ENCODE measurements around the gene SLC16A7. TPM values are rescaled to one million over a fixed set of nuclear protein-coding genes. Genes with fewer than 3 reads are reported as not detected.

Gene SLC16A7
- total and polyA plus RNA-seq, 5 donors from 2014 or later, result 20.8 to 38.5 (median 24.1) TPM

- H3K36me3 ChIP-seq (ENCODE audit: control insufficient read depth, insufficient read depth, low read length), result no peaks in the 10 kb centered on the region
- Mint-ChIP-seq H3K4me1 (peaks cover 0 to 4% (median 0%) of the 10 kb centered on the region in 4 donors), H3K27ac (peak overlapping the region in 1 of 3 donors; percentile 82), H3K4me3 (no peak overlapping the region), H3K9me3 (peaks cover 0 to 5% (median 0%) of the 10 kb centered on the region in 7 donors), H3K36me3 (peaks cover 31% of the 10 kb centered on the region), H3K27me3 (no peaks in the 10 kb centered on the region)
- no peaks in the 10 kb centered on the region for H3K27me3 ChIP-seq (ENCODE audit: control insufficient read depth, insufficient read depth, low read length)
- no peaks in the 10 kb centered on the region for H3K9me3 ChIP-seq (ENCODE audit: control insufficient read depth in 2 of 2, low read length in 2 of 2)
- no peaks in the 10 kb centered on the region for H3K4me1 ChIP-seq (ENCODE audit: control insufficient read depth, insufficient read depth, low read length, poor library complexity, severe bottlenecking)
- H3K4me3 ChIP-seq (ENCODE audit: low read depth, low read length), result no peak overlapping the region
- H3K27ac ChIP-seq (ENCODE audit: insufficient read depth, low read length, poor library complexity, severe bottlenecking), result no peak overlapping the region
- no peak for ATAC-seq (ENCODE audit: low read depth in 2 of 2)
- peak in 1 of 3 donors; percentile 23 for DNase-seq
Observed at GRCh38 chr12:59780605-59781135, 184.8 kb downstream of the SLC16A7 start.

- ATAC-seq (ENCODE audit: low read depth in 2 of 2) (no peak), DNase-seq (no peak)
- H3K36me3 Mint-ChIP-seq, result peaks cover 9% of the 10 kb centered on the region
- Histone ChIP-seq H3K4me1 (ENCODE audit: control insufficient read depth, insufficient read depth, low read length, poor library complexity, severe bottlenecking) (no peaks in the 10 kb centered on the region), H3K27ac (ENCODE audit: insufficient read depth, low read length, poor library complexity, severe bottlenecking) (no peak overlapping the region), H3K9me3 (ENCODE audit: control insufficient read depth in 2 of 2, low read length in 2 of 2) (peaks cover 0 to 6% of the 10 kb centered on the region in 2 experiments), H3K4me3 (ENCODE audit: low read depth, low read length) (no peak overlapping the region), H3K36me3 (ENCODE audit: control insufficient read depth, insufficient read depth, low read length) (no peaks in the 10 kb centered on the region), H3K27me3 (ENCODE audit: control insufficient read depth, insufficient read depth, low read length) (no peaks in the 10 kb centered on the region)
- H3K27me3 Mint-ChIP-seq, result no peaks in the 10 kb centered on the region
- peaks cover 0 to 9% (median 1%) of the 10 kb centered on the region in 7 donors for H3K9me3 Mint-ChIP-seq
- H3K4me3 Mint-ChIP-seq, result no peak overlapping the region
- H3K27ac Mint-ChIP-seq, result no peak overlapping the region
- H3K4me1 Mint-ChIP-seq, result no peaks in the 10 kb centered on the region
Observed at GRCh38 chr12:59787610-59788009, 191.8 kb downstream of the SLC16A7 start.

GRCh38 chr12:59792647-59793046, 196.8 kb downstream of the SLC16A7 start:
- Mint-ChIP-seq H3K4me1 (no peaks in the 10 kb centered on the region), H3K36me3 (peaks cover 13% of the 10 kb centered on the region), H3K4me3 (no peak overlapping the region), H3K9me3 (peaks cover 0 to 39% (median 8%) of the 10 kb centered on the region in 7 donors), H3K27ac (no peak overlapping the region), H3K27me3 (no peaks in the 10 kb centered on the region)
- H3K9me3 ChIP-seq (ENCODE audit: control insufficient read depth in 2 of 2, low read length in 2 of 2), result peaks cover 3 to 19% of the 10 kb centered on the region in 2 experiments
- no peak overlapping the region for H3K27ac ChIP-seq (ENCODE audit: insufficient read depth, low read length, poor library complexity, severe bottlenecking)
- H3K27me3 ChIP-seq (ENCODE audit: control insufficient read depth, insufficient read depth, low read length), result no peaks in the 10 kb centered on the region
- H3K36me3 ChIP-seq (ENCODE audit: control insufficient read depth, insufficient read depth, low read length), result peaks cover 2% of the 10 kb centered on the region
- DNase-seq, result no peak
- H3K4me1 ChIP-seq (ENCODE audit: control insufficient read depth, insufficient read depth, low read length, poor library complexity, severe bottlenecking), result no peaks in the 10 kb centered on the region
- no peak overlapping the region for H3K4me3 ChIP-seq (ENCODE audit: low read depth, low read length)
- ATAC-seq (ENCODE audit: low read depth in 2 of 2), result no peak

DNA sequence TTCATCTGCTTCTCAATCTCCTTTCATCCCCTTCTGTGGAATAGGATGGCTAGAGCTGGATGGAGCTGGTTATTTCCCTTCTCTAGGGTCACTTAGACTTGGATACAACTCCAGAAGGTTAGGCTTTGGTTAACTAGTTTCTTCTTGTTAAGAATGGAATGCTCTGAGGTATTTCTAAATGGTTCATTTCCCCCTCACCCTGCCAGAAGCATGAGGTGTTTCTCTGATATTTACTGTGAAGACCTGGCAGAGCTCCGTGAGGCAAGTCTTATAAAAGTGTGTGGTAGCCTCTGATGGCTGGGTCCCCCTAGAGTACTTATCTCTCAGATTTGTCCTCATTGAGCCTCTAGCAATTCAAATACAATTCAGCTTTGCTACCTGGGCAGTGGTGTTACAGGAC, 207.9 kb downstream of the SLC16A7 start:
- Mint-ChIP-seq H3K36me3 (no peaks in the 10 kb centered on the region), H3K27me3 (peaks cover 10% of the 10 kb centered on the region), H3K4me1 (peaks cover 0 to 4% (median 0%) of the 10 kb centered on the region in 4 donors), H3K9me3 (peaks cover 3 to 25% (median 7%) of the 10 kb centered on the region in 7 donors), H3K27ac (no peak overlapping the region), H3K4me3 (peak overlapping the region in 1 of 4 donors; percentile 55)
- Histone ChIP-seq H3K27me3 (ENCODE audit: control insufficient read depth, insufficient read depth, low read length) (no peaks in the 10 kb centered on the region), H3K36me3 (ENCODE audit: control insufficient read depth, insufficient read depth, low read length) (no peaks in the 10 kb centered on the region), H3K4me3 (ENCODE audit: low read depth, low read length) (no peak overlapping the region), H3K27ac (ENCODE audit: insufficient read depth, low read length, poor library complexity, severe bottlenecking) (no peak overlapping the region), H3K4me1 (ENCODE audit: control insufficient read depth, insufficient read depth, low read length, poor library complexity, severe bottlenecking) (no peaks in the 10 kb centered on the region), H3K9me3 (ENCODE audit: control insufficient read depth in 2 of 2, low read length in 2 of 2) (peaks cover 7 to 11% of the 10 kb centered on the region in 2 experiments)
- ATAC-seq (ENCODE audit: low read depth in 2 of 2), result no peak
- no peak for DNase-seq

- no peaks in the 10 kb centered on the region for H3K4me1 ChIP-seq (ENCODE audit: control insufficient read depth, insufficient read depth, low read length, poor library complexity, severe bottlenecking)
- Mint-ChIP-seq H3K27me3 (peaks cover 6% of the 10 kb centered on the region), H3K4me3 (no peak overlapping the region), H3K9me3 (no peaks in the 10 kb centered on the region), H3K4me1 (peaks cover 0 to 4% (median 0%) of the 10 kb centered on the region in 4 donors), H3K27ac (no peak overlapping the region), H3K36me3 (no peaks in the 10 kb centered on the region)
- no peak overlapping the region for H3K4me3 ChIP-seq (ENCODE audit: low read depth, low read length)
- H3K27me3 ChIP-seq (ENCODE audit: control insufficient read depth, insufficient read depth, low read length), result no peaks in the 10 kb centered on the region
- no peak overlapping the region for H3K27ac ChIP-seq (ENCODE audit: insufficient read depth, low read length, poor library complexity, severe bottlenecking)
- DNase-seq (peak in 2 of 3 donors; percentile 38 to 39), ATAC-seq (ENCODE audit: low read depth in 2 of 2) (peak in 1 of 2 donors; percentile 53)
- H3K36me3 ChIP-seq (ENCODE audit: control insufficient read depth, insufficient read depth, low read length), result no peaks in the 10 kb centered on the region
- H3K9me3 ChIP-seq (ENCODE audit: control insufficient read depth in 2 of 2, low read length in 2 of 2), result no peaks in the 10 kb centered on the region
Observed at GRCh38 chr12:59808317-59808910, 212.6 kb downstream of the SLC16A7 start.

GRCh38 chr12:59811991-59812390, 216.2 kb downstream of the SLC16A7 start:
- Histone ChIP-seq H3K4me3 (ENCODE audit: low read depth, low read length) (no peak overlapping the region), H3K4me1 (ENCODE audit: control insufficient read depth, insufficient read depth, low read length, poor library complexity, severe bottlenecking) (no peaks in the 10 kb centered on the region), H3K27ac (ENCODE audit: insufficient read depth, low read length, poor library complexity, severe bottlenecking) (no peak overlapping the region), H3K36me3 (ENCODE audit: control insufficient read depth, insufficient read depth, low read length) (no peaks in the 10 kb centered on the region), H3K9me3 (ENCODE audit: control insufficient read depth in 2 of 2, low read length in 2 of 2) (no peaks in the 10 kb centered on the region), H3K27me3 (ENCODE audit: control insufficient read depth, insufficient read depth, low read length) (no peaks in the 10 kb centered on the region)
- H3K36me3 Mint-ChIP-seq, result no peaks in the 10 kb centered on the region
- H3K27ac Mint-ChIP-seq, result no peak overlapping the region
- no peak overlapping the region for H3K4me3 Mint-ChIP-seq
- peaks cover 0 to 2% (median 0%) of the 10 kb centered on the region in 7 donors for H3K9me3 Mint-ChIP-seq
- peaks cover 6% of the 10 kb centered on the region for H3K27me3 Mint-ChIP-seq
- DNase-seq, result no peak
- no peak for ATAC-seq (ENCODE audit: low read depth in 2 of 2)
- peaks cover 0 to 2% (median 0%) of the 10 kb centered on the region in 4 donors for H3K4me1 Mint-ChIP-seq

- no peaks in the 10 kb centered on the region for H3K36me3 Mint-ChIP-seq
- H3K9me3 Mint-ChIP-seq, result peaks cover 0 to 3% (median 0%) of the 10 kb centered on the region in 7 donors
- no peak overlapping the region for H3K27ac Mint-ChIP-seq
- H3K4me1 ChIP-seq (ENCODE audit: control insufficient read depth, insufficient read depth, low read length, poor library complexity, severe bottlenecking), result no peaks in the 10 kb centered on the region
- no peak overlapping the region for H3K27ac ChIP-seq (ENCODE audit: insufficient read depth, low read length, poor library complexity, severe bottlenecking)
- H3K27me3 ChIP-seq (ENCODE audit: control insufficient read depth, insufficient read depth, low read length), result no peaks in the 10 kb centered on the region
- no peak for DNase-seq
- ATAC-seq (ENCODE audit: low read depth in 2 of 2), result no peak
- no peaks in the 10 kb centered on the region for H3K36me3 ChIP-seq (ENCODE audit: control insufficient read depth, insufficient read depth, low read length)
- H3K4me1 Mint-ChIP-seq, result peaks cover 0 to 2% (median 0%) of the 10 kb centered on the region in 4 donors
- peaks cover 6% of the 10 kb centered on the region for H3K27me3 Mint-ChIP-seq
- H3K4me3 Mint-ChIP-seq, result no peak overlapping the region
- H3K4me3 ChIP-seq (ENCODE audit: low read depth, low read length), result no peak overlapping the region
- H3K9me3 ChIP-seq (ENCODE audit: control insufficient read depth in 2 of 2, low read length in 2 of 2), result peaks cover 0 to 2% of the 10 kb centered on the region in 2 experiments
Observed at GRCh38 chr12:59812716-59813115, 216.9 kb downstream of the SLC16A7 start.

GRCh38 chr12:59820594-59821011, 224.8 kb downstream of the SLC16A7 start:
- H3K27me3 ChIP-seq (ENCODE audit: control insufficient read depth, insufficient read depth, low read length), result peaks cover 3% of the 10 kb centered on the region
- ATAC-seq (ENCODE audit: low read depth in 2 of 2) (no peak), DNase-seq (no peak)
- Mint-ChIP-seq H3K9me3 (peaks cover 0 to 5% (median 0%) of the 10 kb centered on the region in 7 donors), H3K36me3 (no peaks in the 10 kb centered on the region), H3K4me1 (no peaks in the 10 kb centered on the region), H3K27me3 (peaks cover 8% of the 10 kb centered on the region), H3K27ac (no peak overlapping the region), H3K4me3 (no peak overlapping the region)
- H3K27ac ChIP-seq (ENCODE audit: insufficient read depth, low read length, poor library complexity, severe bottlenecking), result no peak overlapping the region
- peaks cover 0 to 2% of the 10 kb centered on the region in 2 experiments for H3K9me3 ChIP-seq (ENCODE audit: control insufficient read depth in 2 of 2, low read length in 2 of 2)
- no peaks in the 10 kb centered on the region for H3K4me1 ChIP-seq (ENCODE audit: control insufficient read depth, insufficient read depth, low read length, poor library complexity, severe bottlenecking)
- H3K36me3 ChIP-seq (ENCODE audit: control insufficient read depth, insufficient read depth, low read length), result no peaks in the 10 kb centered on the region
- H3K4me3 ChIP-seq (ENCODE audit: low read depth, low read length), result no peak overlapping the region

Measured in CD4-positive, CD25-positive, alpha-beta regulatory T cell (primary cell).